ENCODE data around the gene NCLN.
"Not testable (repeated sequence)": the region's sequence is repeated elsewhere in the genome, so short reads cannot be mapped to it uniquely, and the experiment has no call there.

NCLN gene

GRCh38 chr19:3152419-3152780 lies 33.3 kb upstream of the NCLN start:
- TF ChIP-seq, protein P1, sequence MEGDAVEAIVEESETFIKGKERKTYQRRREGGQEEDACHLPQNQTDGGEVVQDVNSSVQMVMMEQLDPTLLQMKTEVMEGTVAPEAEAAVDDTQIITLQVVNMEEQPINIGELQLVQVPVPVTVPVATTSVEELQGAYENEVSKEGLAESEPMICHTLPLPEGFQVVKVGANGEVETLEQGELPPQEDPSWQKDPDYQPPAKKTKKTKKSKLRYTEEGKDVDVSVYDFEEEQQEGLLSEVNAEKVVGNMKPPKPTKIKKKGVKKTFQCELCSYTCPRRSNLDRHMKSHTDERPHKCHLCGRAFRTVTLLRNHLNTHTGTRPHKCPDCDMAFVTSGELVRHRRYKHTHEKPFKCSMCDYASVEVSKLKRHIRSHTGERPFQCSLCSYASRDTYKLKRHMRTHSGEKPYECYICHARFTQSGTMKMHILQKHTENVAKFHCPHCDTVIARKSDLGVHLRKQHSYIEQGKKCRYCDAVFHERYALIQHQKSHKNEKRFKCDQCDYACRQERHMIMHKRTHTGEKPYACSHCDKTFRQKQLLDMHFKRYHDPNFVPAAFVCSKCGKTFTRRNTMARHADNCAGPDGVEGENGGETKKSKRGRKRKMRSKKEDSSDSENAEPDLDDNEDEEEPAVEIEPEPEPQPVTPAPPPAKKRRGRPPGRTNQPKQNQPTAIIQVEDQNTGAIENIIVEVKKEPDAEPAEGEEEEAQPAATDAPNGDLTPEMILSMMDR (IDR thresholded peaks at IDR 0.05; ENCODE audit: low read depth, low read length), result no peak
- Histone ChIP-seq H3K36me3 (no peaks in the 10 kb centered on the region), H3K27ac (no peak overlapping the region), H3K9me3 (ENCODE audit: severe bottlenecking) (no peaks in the 10 kb centered on the region), H3K27me3 (ENCODE audit: insufficient read depth, low read depth, severe bottlenecking) (no peaks in the 10 kb centered on the region), H3K4me3 (ENCODE audit: low read depth, low read length) (no peak overlapping the region)
- DNase-seq, result no peak

GRCh38 chr19:3153286-3154230 lies 32.2 kb upstream of the NCLN start:
- no peak for DNase-seq
- Histone ChIP-seq H3K9me3 (ENCODE audit: severe bottlenecking) (peaks cover 1% of the 10 kb centered on the region), H3K36me3 (no peaks in the 10 kb centered on the region), H3K27ac (no peak overlapping the region), H3K27me3 (ENCODE audit: insufficient read depth, low read depth, severe bottlenecking) (no peaks in the 10 kb centered on the region), H3K4me3 (ENCODE audit: low read depth, low read length) (no peak overlapping the region)
- TF ChIP-seq, protein P1 (IDR thresholded peaks at IDR 0.05; ENCODE audit: low read depth, low read length), result no peak

- H3K27ac ChIP-seq; H3K4me3 ChIP-seq (ENCODE audit: low read depth, low read length); H3K9me3 ChIP-seq (ENCODE audit: severe bottlenecking); H3K27me3 ChIP-seq (ENCODE audit: insufficient read depth, low read depth, severe bottlenecking); DNase-seq; H3K36me3 ChIP-seq: not testable (repeated sequence)
Measured at GRCh38 chr19:3154447-3154846, 31.3 kb upstream of the NCLN start.

DNA sequence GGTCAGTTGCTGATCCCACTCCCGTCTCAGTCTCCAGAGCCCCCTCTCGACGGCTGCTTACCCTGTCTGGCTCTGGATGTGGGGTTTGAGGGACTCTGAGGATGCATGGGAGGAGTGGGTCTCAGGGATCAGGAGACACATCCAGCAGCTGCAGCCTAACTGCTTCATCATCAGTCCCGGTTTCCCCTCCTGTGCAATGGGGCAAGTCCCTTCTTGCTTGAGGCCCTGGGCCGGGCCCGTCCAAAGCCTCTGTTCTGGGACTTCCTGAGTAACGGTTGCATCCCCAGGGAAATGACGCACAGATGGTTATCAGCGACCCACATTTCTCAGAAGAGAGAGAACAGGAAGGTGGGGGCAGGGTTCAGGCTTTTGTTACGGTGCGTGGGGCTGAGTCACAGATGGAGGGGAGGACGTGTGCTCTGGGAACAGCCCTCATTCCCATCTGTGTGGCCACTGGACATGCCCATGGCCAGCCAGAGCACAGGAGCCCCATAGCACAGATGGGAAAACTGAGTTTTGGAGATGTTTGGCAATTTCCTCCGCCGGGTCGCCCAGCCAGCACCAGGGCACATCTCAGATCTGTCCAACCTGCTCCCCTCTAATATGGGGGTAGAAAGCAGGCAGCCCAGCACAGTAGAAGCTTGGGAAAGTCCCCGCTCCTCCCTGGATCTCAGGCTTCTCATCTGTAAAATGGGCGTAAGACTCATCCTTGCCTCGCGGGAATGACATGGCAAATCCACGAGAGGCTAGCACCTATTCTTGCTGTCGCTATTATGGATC lies 30.6 kb upstream of the NCLN start:
- Histone ChIP-seq H3K4me3 (ENCODE audit: low read depth, low read length) (no peak overlapping the region), H3K27ac (no peak overlapping the region), H3K36me3 (no peaks in the 10 kb centered on the region), H3K9me3 (ENCODE audit: severe bottlenecking) (peaks cover 4% of the 10 kb centered on the region), H3K27me3 (ENCODE audit: insufficient read depth, low read depth, severe bottlenecking) (no peaks in the 10 kb centered on the region)
- TF ChIP-seq, protein P1 (IDR thresholded peaks at IDR 0.05; ENCODE audit: low read depth, low read length), result no peak
- no peak for DNase-seq

- TF ChIP-seq, protein P1 (IDR thresholded peaks at IDR 0.05; ENCODE audit: low read depth, low read length), result no peak
- Histone ChIP-seq H3K27ac (no peak overlapping the region), H3K27me3 (ENCODE audit: insufficient read depth, low read depth, severe bottlenecking) (no peaks in the 10 kb centered on the region), H3K36me3 (no peaks in the 10 kb centered on the region), H3K9me3 (ENCODE audit: severe bottlenecking) (peaks cover 7% of the 10 kb centered on the region), H3K4me3 (ENCODE audit: low read depth, low read length) (no peak overlapping the region)
- no peak for DNase-seq
Measured at GRCh38 chr19:3157096-3157845, 28.5 kb upstream of the NCLN start.

GRCh38 chr19:3159565-3159964 lies 26.2 kb upstream of the NCLN start:
- Histone ChIP-seq H3K9me3 (ENCODE audit: severe bottlenecking) (peaks cover 7% of the 10 kb centered on the region), H3K4me3 (ENCODE audit: low read depth, low read length) (no peak overlapping the region), H3K27ac (no peak overlapping the region), H3K36me3 (no peaks in the 10 kb centered on the region), H3K27me3 (ENCODE audit: insufficient read depth, low read depth, severe bottlenecking) (no peaks in the 10 kb centered on the region)
- DNase-seq, result no peak
- TF ChIP-seq, protein P1 (IDR thresholded peaks at IDR 0.05; ENCODE audit: low read depth, low read length), result no peak
